Right renal cortex interstitium (tissue), 3 donors: Measurements from ENCODE around the gene CPXM2. TPM values are rescaled to one million over a fixed set of nuclear protein-coding genes. Genes with fewer than 3 reads are reported as not detected.
A peak's percentile ranks its signal among the peaks of the same experiment; 100 is the strongest.

Experiments used
- DNase-seq, 3 donors: peaks; one replicate each; pipeline ENCODE4 v3.0.0-alpha.2; 2013; ENCODE audit warnings: low read depth in 3 of 3, low spot score in 2 of 3
- polyA plus RNA-seq, 3 donors: library from polyadenylated mRNA; unstranded; fragments of 120-200 nt; gene quantifications; one replicate each; pipeline ENCODE4 v1.2.1, GENCODE V29; 2013; ENCODE audit not compliant: insufficient read length in 3 of 3

Gene CPXM2
- polyA plus RNA-seq, 3 donors = 4.3 to 6.4 (median 5.4) TPM

GRCh38 chr10:123878666-123879303, 12.8 kb downstream of the CPXM2 start:
- no peak for DNase-seq

- DNase-seq = peak; percentile 67 to 85 (median 76)
These were observed 21.3 kb downstream of the CPXM2 start for GRCh38 chr10:123870260-123870659.

GRCh38 chr10:123869020-123869414, 22.6 kb downstream of the CPXM2 start:
- no peak for DNase-seq

GRCh38 chr10:123868038-123869019, 23.3 kb downstream of the CPXM2 start:
- no peak for DNase-seq

- DNase-seq = no peak
These were observed 25.7 kb downstream of the CPXM2 start for GRCh38 chr10:123865880-123866279.

- DNase-seq = no peak
These were observed 26.3 kb downstream of the CPXM2 start for GRCh38 chr10:123865350-123865749.

GRCh38 chr10:123864923-123865322, 26.7 kb downstream of the CPXM2 start:
- no peak for DNase-seq

GRCh38 chr10:123863721-123864482, 27.7 kb downstream of the CPXM2 start:
- DNase-seq = no peak

- DNase-seq = no peak
These were observed 28.4 kb downstream of the CPXM2 start for GRCh38 chr10:123863183-123863575.

- no peak for DNase-seq
These were observed 29.0 kb downstream of the CPXM2 start for GRCh38 chr10:123862421-123863182.

- no peak for DNase-seq
These were observed 30.8 kb downstream of the CPXM2 start for GRCh38 chr10:123860856-123861255.

GRCh38 chr10:123860209-123860608, 31.4 kb downstream of the CPXM2 start:
- DNase-seq = no peak

- no peak for DNase-seq
These were observed 32.0 kb downstream of the CPXM2 start for GRCh38 chr10:123859653-123860050.

- DNase-seq = no peak
These were observed 32.5 kb downstream of the CPXM2 start for GRCh38 chr10:123858907-123859652.

GRCh38 chr10:123858077-123858681, 33.4 kb downstream of the CPXM2 start:
- DNase-seq = no peak

GRCh38 chr10:123857616-123858015, 34.0 kb downstream of the CPXM2 start:
- no peak for DNase-seq

- DNase-seq = no peak
These were observed 36.5 kb downstream of the CPXM2 start for GRCh38 chr10:123855008-123855684.

GRCh38 chr10:123854498-123854897, 37.1 kb downstream of the CPXM2 start:
- no peak for DNase-seq

- DNase-seq = no peak
These were observed 37.6 kb downstream of the CPXM2 start for GRCh38 chr10:123854003-123854402.
